GM21515 (cell line): ENCODE measurements around the gene ZFYVE28.
"Not testable (repeated sequence)": the region's sequence is repeated elsewhere in the genome, so short reads cannot be mapped to it uniquely, and the experiment has no call there.

Experiments used
- ATAC-seq: cut with Tn5 transposase; IDR thresholded peaks from one replicate; pipeline ENCODE4 v1.9.1; 2021; ENCODE audit not compliant: unreplicated experiment

Gene ZFYVE28

GRCh38 chr4:2275546-2276251 is 142.7 kb downstream of the ZFYVE28 start:
- ATAC-seq, result no peak

- ATAC-seq, result not testable (repeated sequence)
Observed at GRCh38 chr4:2275044-2275397, 143.4 kb downstream of the ZFYVE28 start.

DNA sequence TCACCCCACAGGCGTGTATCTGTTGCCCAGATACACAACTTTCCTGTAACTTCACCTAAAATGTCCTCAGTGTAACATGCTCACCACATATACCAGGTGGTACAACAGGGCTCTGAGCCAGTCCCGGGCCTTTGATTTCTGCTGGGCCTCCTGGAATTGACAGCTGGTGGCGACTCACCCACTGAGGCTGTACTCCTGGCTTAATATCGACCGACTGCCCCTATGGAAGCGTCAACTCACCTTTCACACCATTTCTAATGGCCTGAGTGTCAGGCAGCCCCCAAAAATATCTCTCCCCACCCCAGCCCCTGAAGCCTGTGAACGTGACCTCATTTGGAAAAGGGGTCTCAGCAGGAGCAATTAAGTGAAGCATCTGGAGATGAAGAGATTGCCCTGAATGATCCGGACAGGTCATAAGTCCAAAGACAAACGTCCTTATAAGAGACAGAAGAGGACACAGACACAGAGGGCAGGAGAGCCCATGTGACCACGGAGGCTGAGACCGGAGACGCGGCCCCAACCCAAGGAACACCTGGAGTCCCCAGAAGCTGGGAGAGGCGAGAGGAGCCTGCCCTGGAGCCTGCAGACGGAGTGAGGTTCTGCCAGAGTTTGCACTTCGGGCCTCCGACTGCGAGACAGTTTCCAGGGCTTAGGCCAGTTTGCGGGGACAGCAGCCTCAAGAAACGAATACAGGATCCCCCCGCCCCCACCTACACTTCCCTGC is 144.0 kb downstream of the ZFYVE28 start:
- no peak for ATAC-seq

- no peak for ATAC-seq
Observed at GRCh38 chr4:2273657-2274319, 144.7 kb downstream of the ZFYVE28 start.

DNA sequence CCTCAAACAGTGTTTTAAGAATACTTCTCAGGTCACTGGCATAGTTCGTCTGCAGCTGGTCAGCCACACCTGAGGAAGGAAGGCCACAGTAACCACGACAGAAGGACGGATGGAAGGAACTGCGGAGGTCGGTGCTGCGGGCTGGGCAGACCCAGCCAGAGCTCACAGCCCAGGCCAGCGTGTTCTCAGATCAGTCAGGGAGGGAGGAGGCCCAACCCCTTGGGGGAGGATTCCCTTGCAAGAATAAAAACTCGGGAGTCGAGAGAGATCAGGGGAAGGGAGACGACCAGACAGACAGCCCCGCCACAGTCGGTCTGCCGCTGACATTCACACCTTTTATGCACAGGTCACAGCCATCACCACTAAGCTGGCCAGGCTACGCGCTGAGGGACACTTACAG is 145.2 kb downstream of the ZFYVE28 start:
- no peak for ATAC-seq

DNA sequence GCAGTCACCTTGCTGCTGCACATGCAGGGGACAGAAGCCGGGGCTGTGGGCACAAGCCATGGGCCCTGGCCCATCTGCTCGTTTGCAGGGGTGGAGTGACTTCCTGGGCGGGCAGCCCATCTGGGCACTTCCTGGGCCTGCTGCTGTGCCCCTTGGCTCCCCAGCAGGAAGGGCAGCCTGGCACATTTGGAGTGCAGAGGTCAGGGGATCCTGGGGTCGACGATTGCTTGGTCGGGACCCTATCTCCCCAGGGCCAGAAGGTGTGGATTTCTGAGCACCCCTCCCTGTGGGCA is 145.7 kb downstream of the ZFYVE28 start:
- ATAC-seq, result no peak

GRCh38 chr4:2272026-2272827 is 146.2 kb downstream of the ZFYVE28 start:
- ATAC-seq, result no peak

GRCh38 chr4:2271279-2272025 is 147.0 kb downstream of the ZFYVE28 start:
- ATAC-seq, result no peak

DNA sequence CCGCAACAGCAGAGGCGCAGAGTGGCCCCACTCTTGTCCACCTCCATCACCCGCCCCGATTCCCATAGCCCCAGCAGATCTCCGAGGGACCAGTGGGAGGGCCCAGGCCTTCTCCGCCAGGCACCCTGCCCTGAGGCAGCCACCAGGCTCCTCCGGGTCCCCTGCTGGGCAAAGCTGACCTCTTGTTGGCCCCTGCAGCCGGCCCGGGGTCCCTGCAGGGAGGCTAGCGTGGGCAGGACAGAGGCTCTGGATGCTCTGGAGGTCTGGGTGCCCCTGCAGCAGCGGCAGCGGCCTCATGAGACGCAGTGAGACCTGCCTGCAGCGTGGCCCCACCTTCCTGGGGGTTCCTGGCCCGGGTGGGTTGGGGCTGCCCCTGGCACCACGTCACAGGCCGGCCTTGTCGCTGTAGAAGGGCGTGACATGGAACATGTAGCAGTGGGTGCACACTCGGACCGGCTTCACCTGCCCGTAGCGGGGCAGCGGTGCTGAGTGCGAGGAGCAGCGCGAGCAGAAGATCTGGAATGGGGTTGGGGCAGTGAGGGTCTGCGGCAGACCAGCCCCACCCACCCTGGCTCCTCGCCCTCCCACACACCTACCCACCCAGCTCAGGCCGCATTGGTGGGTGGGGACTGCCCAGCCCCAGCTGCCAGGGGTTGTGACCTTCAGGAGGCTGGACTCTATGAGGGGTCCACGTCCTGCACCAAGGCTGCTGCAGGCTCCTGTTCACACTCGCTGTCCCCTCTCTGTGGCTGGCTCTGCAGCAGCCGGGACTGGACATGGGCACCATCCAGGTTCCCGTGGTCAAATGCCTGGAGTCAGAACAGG is 147.9 kb downstream of the ZFYVE28 start:
- no peak for ATAC-seq

DNA sequence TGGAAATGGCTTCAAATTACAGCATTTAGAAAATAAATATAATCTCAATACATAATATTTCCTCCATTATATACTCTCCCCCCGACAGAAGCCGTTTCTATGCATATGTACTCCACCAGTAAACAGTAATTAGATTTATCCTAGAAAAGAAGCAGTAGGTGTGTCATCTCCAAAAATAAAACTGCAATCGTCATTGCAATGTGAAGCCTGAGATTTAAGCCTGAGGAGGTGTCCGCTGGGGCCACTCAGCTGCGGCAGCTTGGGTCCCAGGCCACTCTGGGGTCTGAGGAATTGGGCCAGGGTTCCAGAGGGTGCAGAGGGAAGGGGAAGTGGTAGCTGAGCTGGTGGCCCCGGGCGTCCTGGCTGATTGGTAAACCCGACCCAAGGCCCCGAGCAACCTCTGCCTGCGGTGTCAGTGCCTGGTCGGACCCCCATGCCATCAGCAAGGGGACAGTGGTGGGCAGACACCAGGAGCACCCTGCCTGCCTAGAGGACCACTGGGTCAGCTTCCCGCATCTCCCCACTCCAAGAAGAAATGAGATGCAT is 148.8 kb downstream of the ZFYVE28 start:
- no peak for ATAC-seq

GRCh38 chr4:2269206-2269531 is 149.3 kb downstream of the ZFYVE28 start:
- ATAC-seq, result no peak

DNA sequence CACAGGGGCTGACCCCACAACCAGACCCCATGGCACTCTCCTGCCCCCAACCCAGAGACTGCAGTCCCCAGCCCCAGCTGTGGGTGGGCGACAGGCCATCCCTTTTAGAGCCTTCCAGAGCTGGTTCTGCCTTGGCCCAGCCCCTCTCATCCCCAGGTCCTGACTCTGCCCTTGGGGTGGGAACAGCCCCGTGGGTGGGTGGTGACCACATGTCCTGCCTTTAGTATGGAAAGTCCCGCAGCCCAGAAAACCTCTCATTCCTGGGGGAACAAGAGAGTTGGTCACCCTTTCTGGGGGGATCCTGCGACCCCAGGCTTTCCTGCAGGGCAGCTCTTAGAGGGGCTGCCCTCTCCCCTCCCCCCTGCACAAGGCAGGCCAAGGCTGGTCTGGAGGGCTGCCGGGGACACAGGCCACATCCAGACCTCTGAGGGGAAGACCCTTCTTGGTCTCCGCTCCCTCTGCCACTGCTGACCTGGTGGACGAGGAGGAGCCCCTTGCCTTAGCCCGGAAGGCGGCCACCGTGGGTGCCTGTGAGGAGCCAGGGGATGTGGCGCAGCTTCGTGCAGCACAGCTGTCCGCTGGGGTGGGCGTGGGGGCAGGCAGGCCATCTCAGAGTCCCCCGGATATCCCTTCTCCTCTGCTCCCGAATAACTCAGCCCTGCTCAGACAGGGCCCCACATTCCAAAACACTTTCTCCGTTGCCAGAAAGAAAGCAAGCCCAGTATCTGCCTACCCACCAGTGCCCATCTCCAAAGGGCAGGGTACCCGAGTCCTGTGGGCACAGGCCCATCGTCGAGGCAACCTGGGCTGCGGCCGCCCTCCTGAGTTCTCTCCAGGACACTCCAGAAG is 149.9 kb downstream of the ZFYVE28 start:
- ATAC-seq, result no peak

DNA sequence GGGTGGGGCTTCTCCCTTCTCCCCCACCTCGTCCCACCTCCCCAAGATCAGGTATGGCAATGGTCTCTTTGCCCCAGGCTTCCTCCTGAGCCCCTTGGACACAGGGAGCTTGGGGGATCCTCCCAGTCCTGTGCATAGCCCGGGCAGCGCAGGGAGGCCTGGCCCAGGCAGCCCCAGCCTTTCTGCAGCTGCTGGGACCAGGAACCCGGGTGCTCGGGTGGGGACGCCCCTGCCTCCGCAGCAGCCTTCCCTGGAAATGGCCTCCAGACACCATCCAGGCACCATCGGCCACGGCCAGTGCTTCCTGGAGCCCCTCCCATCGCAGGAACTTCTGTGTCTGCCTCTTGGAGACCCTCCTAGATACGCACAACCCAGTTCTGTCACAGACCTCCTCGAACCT is 150.6 kb downstream of the ZFYVE28 start:
- ATAC-seq, result no peak

DNA sequence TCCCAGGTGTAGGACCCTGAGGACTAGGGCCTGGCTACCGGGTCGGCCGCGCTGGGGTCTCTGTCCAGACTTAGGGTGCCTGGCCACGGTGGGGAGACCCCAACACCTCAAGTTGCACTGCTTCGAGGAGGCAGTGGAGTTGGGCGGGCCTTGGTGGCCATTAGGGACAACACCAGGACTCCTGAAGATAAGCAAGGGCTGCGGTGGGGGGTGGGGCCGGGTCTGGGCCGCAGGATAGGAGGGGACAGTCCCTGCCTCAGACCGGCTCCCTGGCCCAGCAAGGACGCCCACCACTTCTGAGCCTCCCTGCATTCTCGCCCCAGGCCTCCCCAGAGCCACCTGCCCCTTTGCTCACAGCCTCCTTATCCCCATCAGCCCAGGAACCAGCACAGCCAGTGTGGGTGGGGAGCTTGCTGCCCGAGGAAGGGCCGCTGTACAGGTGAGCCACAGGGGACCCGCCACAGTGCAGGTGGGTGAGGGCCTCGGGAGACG is 151.1 kb downstream of the ZFYVE28 start:
- ATAC-seq, result no peak

- no peak for ATAC-seq
Observed at GRCh38 chr4:2266821-2267220, 151.6 kb downstream of the ZFYVE28 start.

DNA sequence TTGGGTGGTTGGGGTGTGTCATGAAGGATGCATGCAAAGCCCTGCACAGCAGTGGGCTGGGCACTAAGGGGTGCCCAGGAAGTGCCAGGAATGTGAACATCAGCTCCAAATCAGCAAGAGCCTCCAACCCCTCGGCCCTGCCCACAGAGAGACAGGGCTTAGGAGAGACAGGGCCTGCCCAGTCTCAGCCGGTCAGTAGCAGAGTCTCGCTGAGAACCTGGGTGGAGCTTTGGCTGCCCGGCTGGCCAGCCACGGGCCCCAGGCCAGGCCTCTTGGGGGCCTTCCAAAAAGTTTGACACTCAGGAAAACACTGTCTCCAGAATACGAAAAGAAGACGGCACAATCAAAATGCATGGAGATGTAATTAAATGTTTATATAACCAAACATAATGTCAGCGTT is 152.3 kb downstream of the ZFYVE28 start:
- no peak for ATAC-seq

DNA sequence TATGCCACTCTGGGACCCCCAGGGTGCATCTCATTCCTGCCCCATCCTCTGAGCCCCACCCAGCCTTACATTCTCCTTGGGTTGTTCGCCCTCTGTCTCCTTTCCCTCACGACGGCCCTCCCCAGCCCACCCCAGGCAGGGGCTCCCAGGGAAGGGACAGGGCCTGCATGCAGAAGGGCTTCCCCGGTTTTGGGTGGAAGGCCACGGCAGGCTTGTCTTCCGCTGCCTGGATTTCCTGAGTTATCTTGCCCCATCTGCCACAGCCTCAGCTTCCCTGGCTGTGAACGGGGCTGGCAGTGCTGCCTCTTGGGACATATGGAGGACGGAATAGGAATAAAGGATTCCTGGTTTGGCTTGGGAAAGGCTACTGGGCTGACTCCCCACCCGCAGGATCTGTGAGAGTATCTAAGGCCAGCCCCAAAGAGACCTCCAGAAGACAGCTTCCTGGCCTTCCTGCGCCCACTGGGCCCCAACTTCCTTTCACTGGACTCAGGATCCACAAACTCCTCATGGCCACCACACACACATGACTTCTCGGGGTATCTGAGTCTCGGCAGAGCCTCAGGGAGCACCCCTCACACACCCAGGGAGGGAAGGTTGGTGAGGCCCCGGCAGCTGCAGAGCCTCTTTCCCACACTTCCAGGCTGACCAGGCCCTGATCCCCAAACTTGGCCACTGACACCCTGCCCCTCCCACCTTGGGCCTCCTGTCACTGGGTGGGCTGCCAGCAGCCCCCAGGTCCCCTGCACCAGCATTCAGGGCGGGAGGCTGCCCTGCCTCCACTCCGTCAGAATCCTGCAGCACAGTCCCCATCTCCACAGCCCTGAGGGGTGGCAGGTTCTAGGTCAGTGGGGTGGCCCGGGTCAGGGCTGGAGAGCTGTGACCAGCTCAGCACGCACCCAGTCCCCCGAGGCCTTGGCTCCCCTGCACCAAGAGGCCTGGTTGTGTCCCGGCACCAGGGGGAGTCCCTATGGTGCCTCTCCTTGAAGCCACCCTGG is 153.0 kb downstream of the ZFYVE28 start:
- ATAC-seq, result no peak
